Breast epithelium (tissue), 3 donors: ENCODE measurements around the gene CARD10.

Experiments used
- CTCF ChIP-seq, 3 donors: fragments of 450-650 bp; IDR thresholded peaks; one replicate each; pipeline ENCODE4 v1.5.1; 2016 to 2017; ENCODE audit warnings: antibody characterized with exemption in 3 of 3, mild to moderate bottlenecking in 3 of 3, moderate library complexity in 3 of 3
- POLR2A ChIP-seq: fragments of 450-650 bp; IDR thresholded peaks from one replicate; pipeline ENCODE4 v1.6.1; 2016; ENCODE audit warnings: antibody characterized with exemption, mild to moderate bottlenecking, moderate library complexity

DNA sequence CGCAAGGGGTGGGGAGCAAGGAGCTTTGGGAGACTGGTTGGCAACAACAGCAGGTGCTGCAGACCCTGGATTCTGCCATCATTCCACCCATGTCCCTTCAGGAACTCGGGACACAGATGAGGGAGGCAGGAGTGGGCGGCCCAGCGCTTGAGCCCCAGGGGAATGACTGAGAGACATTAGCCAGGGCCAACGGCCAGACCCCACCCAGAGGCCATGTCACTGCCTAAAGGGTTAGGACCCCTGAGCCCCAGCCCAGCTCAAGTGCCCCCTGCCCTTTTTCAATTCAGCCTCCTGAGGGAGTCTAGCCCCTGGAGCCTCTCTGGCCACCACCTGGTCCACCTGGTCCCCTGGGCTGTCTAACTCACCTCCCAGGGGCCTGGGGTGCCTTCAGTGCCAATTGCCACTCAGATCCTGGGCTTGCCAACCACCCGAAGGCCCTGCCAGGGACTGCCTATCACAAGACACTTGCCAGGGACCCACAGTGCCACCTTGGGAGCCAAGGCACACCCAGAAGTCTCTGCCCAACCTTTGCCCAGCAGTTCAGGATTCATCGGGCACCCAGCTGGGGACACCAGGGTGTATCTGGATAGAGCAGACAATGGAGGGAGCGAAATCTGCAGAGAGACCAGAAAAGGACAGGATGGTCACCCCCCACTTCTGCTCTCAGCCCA is 49.7 kb downstream of the CARD10 start:
- TF ChIP-seq CTCF (IDR thresholded peaks at IDR 0.05) (no peak), POLR2A (no peak)
